Activated CD8-positive, alpha-beta memory T cell treated with anti-CD3 and anti-CD28 coated beads, Interleukin-2, amount 50 U/mL, for 24 hours (primary cell): Measurements from ENCODE around the gene LRRFIP1.

ENCODE experiments used
- DNase-seq: peaks from one replicate; pipeline ENCODE4 v3.0.0-alpha.2; 2020; ENCODE audit errors: extremely low read depth

The LRRFIP1 gene

GRCh38 chr2:237704501-237705434, 77.4 kb downstream of the LRRFIP1 start:
- DNase-seq: no peak

GRCh38 chr2:237706257-237706656, 78.9 kb downstream of the LRRFIP1 start:
- DNase-seq: no peak

GRCh38 chr2:237708065-237708398, 80.6 kb downstream of the LRRFIP1 start:
- DNase-seq: no peak

GRCh38 chr2:237708491-237708890, 81.1 kb downstream of the LRRFIP1 start:
- no peak for DNase-seq

GRCh38 chr2:237708961-237709360, 81.6 kb downstream of the LRRFIP1 start:
- no peak for DNase-seq

GRCh38 chr2:237711458-237712150, 84.2 kb downstream of the LRRFIP1 start:
- DNase-seq: no peak

- no peak for DNase-seq
These were observed 85.3 kb downstream of the LRRFIP1 start for GRCh38 chr2:237712477-237713377.

- DNase-seq: no peak
These were observed 87.5 kb downstream of the LRRFIP1 start for GRCh38 chr2:237714690-237715458.

GRCh38 chr2:237715459-237715947, 88.1 kb downstream of the LRRFIP1 start:
- DNase-seq: no peak

GRCh38 chr2:237716011-237716410, 88.6 kb downstream of the LRRFIP1 start:
- no peak for DNase-seq

- DNase-seq: no peak
These were observed 90.2 kb downstream of the LRRFIP1 start for GRCh38 chr2:237717366-237718276.

GRCh38 chr2:237718277-237718634, 90.9 kb downstream of the LRRFIP1 start:
- DNase-seq: no peak

GRCh38 chr2:237720444-237720843, 93.1 kb downstream of the LRRFIP1 start:
- no peak for DNase-seq

GRCh38 chr2:237720957-237721356, 93.6 kb downstream of the LRRFIP1 start:
- DNase-seq: no peak

GRCh38 chr2:237721458-237721857, 94.1 kb downstream of the LRRFIP1 start:
- DNase-seq: no peak

- DNase-seq: no peak
These were observed 95.2 kb downstream of the LRRFIP1 start for GRCh38 chr2:237722616-237723015.

GRCh38 chr2:237723023-237723422, 95.6 kb downstream of the LRRFIP1 start:
- DNase-seq: no peak

GRCh38 chr2:237723602-237724001, 96.2 kb downstream of the LRRFIP1 start:
- no peak for DNase-seq

GRCh38 chr2:237724811-237725478, 97.6 kb downstream of the LRRFIP1 start:
- no peak for DNase-seq

- DNase-seq: no peak
These were observed 98.3 kb downstream of the LRRFIP1 start for GRCh38 chr2:237725661-237726060.
